NCI-H69 (cell line): ENCODE measurements around the gene PID1.

Experiments
- DNase-seq: peaks from one replicate; lab custom pipeline; 2025; lab: John Stamatoyannopoulos, UW

The PID1 gene

DNA sequence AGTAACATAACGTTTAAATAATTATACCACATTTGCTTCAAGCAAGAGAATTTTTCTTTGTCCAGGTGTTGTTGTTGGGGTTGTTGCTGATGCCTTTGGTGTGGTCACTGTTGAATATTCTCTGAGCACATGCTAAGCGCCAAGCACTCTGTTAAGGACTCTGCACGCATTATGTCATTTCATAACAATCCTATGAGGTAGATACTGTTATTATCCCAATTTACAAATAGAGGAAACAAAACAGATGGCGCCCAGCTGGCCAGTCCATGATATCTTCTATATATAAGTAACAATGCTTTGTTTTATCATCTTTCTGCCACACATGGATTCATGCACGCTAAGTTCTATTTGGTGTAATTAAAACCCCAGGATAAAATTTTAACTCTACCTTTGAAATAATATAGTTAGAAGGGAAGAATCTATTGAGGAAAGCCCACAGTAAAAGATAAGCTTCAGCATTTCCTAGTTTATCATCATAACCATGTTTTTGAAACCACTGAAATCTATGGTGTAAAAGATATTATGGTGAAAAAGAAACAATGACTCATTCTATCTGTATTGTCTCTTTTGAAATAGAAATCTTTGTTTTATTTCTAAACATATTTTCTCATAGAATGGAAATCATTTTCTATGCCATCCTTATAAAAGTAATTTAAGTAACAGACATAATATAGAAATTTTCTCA lies 199.7 kb downstream of the PID1 start:
- no peak for DNase-seq

DNA sequence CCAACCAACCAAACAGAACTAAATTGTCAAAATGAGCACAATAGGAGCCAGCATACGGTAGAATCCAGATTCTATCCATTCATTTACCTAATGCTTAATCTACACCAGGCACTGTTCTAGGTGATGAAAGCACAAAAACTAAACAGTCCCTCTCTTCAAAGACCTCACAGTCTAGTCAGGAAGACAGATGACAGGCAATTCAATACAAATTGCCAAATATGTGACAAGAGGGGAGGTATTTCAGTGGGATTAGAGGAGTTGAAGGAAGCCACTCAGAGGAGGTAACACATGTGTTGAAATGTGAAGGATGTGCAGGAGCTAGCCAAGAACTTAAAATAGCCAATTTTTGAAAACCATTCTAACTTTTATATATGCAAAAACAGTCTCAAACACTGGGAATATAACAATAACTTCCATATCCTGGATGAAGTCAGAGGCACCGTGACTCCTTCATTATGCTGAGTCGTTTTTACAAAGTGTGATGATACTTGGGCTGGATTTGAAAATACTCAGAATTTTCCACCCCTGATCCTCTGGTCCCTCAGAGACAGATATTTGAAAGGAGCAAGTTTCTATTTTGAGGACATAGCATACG lies 204.9 kb downstream of the PID1 start:
- DNase-seq: no peak

DNA sequence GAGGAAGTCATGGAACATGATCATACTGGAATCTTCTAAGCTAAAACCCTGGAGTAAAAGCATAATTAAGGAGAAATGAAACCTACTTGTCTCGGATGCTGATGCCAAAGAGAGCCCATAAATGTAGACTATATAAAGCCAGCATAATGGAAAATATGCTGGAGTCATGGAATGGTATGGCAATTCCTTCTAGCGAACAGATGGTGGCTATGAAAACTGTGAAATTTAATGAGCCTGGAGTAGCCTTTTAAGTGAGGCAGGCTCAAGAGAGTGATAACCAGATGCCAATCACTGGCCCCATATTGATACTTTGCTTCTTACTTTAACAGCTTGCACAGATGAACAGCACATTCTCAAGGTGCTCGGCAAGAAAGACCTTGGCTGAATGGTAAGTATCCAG lies 206.3 kb downstream of the PID1 start:
- DNase-seq: no peak

DNA sequence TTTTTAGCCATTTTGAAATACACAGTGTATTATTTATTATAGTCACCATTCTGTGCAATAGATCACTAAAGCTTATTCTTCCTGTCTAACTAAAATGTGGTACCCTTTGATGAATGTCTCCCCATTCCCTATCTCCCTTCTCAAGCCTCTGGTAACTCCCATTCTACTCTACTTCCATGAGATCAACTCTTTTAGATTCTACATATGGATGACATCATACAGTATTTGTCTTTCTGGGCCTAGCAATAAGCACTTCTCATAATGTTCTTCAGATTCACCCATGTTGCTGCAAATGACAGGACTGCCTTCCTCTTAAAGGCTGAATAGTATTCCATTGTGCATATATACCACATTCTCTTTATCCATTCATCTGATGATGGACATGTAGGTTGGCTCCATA lies 210.9 kb downstream of the PID1 start:
- no peak for DNase-seq

DNA sequence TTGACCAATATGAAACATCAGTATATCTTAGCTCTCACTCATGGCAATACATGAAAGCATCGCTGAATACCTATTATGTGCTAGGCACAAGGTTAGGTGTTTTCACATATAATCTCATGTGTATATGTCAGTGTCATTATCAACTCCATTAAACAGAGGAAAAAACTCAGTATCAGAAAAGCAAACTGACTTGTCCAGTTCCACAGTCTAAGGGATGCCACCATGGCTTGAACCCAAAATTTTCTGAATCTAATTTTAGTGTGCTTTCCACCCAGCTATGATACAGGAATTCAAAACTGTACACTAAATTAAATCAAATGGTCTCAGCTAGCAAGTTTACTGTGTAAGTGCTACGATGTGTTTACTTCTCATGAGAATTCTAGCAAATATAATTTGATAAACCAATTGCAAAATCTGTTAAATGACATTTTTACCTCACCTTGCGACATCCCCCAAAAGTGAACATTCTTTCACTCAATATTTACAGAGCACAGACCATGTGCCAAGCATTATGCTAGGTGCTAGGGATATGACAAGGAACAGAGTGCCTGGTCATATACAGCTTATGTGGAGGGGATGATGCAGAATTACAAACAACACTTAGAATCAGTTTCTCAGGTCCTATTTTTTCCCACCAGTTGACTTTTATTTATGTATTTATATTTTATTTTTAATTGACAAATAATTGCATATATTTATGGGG lies 211.6 kb downstream of the PID1 start:
- DNase-seq: no peak

DNA sequence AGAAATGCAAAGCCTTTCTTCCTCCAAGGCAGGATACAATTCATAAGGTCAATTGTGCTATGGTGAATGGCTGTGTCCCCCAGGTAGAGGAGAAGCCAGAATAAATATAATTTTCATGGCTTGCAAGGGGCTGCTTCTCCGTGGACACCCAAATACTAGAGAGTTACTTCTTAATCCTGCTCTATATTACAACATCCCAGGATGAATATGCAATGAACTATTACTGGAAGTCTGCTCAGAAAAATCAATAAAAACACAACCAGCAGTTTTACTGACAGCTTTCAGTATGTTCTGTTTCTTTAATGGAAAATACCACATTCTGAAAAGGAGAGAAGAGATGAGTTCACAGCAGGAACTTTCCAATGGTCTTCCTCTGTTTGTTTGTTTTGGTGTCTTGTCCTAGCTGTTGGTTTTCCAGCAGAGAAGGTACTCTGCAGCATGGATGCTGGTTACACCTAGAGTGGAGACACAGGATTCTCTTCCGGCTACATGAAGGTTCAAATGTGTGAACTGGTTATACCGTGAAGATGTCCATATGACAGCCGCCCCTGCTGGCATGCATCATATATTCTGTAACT lies 213.0 kb downstream of the PID1 start:
- DNase-seq: no peak

DNA sequence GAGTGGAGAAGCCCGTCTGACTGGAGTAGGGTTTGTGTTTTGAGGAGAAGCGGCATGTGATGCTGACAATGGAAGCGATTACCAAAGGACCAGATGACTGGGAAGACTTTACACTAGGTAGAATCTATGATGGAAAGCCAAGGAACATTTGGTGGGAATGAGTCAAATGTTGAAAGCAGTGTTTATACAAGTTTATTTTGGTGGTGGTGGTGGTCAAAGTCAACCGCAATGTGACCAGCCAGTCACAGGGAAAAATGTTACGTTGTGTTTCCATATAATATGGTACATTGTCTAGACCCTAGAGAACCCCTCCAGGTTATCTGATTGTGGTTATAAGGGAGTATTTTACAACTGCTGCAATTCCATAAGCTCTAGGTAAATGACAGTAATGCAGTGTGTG lies 216.8 kb downstream of the PID1 start:
- DNase-seq: no peak

DNA sequence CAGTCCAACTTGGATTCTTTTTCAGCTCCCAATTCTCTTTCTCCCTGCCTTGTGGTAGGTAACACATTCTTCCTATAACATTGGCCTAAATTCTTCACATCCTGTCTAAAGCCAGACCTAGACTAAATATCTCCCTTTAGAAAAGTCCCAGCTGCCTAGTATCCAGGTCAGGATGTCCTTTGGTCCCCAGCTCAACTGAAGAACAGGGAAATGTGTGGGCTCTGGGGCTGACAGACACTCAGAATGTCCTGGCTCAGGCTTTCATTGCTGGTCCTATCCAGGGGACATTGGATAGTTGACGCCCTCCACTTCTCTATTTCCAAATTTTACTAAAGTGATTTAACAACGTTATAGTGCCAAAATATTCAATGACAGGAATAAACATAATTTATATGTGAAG lies 219.3 kb downstream of the PID1 start:
- DNase-seq: no peak

DNA sequence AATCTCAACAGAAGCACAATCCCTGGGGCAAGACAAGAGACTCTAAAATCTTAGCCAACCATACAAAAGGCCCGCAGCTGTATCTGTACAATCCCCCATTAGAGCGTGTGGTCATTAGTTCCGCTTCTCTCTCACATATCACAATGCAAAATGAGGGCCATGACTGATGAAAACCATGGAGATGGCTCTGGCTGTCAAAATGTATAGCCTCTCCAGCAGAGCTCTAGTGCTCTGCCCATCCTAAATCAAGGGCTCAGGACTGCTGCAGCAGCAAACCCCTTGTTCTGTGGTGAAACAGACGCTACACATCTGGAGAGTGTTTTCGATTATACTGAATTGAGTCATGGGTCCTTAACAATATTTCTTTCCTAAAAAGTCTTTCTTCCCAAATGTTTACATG lies 221.0 kb downstream of the PID1 start:
- no peak for DNase-seq

DNA sequence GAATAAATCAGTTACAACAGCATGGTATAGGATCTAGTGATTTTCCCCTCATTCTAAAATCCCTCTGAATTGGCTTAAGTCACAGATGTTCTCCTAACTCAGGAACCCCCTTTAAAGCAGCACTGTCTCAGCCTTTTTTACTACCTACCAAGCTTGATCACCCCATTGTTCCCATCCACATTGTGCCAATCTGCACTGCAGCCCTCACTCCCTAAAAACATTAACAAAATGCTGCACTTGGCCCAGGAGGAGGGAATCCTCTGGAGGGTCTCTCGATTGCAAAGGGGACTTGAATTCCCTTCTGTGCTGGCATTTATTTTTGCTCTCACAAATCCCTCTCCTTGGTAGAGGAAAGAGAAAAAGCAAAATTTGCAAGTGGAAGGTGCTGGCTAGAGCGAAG lies 223.0 kb downstream of the PID1 start:
- no peak for DNase-seq

DNA sequence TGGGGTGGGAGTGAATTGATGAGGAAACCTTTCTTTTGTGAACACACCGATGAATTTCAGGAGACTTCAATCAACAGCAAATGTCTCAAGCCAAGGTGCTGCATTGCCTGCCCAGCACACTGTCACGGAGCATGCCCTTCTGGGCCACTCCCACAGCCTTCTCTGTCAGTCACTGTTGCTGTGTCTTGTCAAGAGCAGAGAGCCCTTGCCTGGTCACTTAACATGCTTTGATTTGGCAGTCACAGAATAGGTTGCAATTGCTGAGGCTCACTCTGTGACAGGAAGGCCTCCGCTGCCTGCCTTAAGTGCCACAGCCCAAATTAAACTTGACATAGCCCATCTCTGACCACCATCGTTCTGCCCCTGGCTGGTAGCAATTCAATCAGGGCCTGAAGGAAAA lies 225.4 kb downstream of the PID1 start:
- no peak for DNase-seq

DNA sequence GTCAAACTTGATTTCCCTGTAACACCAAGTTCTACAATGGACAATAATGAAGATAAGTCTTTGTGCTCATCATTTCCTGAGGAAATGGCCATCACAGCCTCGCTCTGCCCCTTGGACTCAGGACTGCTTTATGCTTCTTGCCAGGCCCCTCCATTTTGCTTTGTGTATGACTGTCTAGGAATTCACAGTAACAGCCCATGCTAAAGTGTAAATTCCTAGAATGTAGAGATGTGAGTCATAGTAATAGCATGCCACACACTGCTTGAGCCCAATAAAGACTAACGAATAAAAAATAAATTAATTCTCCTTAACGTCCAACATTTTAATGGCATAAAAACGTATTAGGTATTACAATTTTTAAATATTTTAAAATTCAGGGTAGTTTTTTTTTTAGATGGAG lies 226.5 kb downstream of the PID1 start:
- DNase-seq: no peak

DNA sequence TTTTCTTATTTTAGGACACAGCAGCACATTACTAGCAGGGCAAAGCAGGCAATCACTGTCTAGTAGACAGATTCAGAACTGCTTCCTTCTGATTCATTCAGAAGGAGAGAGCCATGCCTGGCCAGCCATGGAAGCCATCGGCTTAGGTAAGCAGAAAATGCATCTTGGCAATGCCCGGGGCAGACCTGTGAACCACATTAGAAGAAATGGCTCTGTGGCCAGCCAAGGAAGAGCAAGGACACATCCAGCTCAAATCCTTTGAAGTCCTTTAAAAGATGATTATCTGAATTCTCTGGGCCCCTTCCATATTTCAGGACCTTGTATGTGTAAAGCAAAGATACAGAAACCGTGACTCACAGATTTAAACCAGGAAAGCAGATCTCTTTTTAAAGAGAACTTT lies 227.4 kb downstream of the PID1 start:
- DNase-seq: no peak

DNA sequence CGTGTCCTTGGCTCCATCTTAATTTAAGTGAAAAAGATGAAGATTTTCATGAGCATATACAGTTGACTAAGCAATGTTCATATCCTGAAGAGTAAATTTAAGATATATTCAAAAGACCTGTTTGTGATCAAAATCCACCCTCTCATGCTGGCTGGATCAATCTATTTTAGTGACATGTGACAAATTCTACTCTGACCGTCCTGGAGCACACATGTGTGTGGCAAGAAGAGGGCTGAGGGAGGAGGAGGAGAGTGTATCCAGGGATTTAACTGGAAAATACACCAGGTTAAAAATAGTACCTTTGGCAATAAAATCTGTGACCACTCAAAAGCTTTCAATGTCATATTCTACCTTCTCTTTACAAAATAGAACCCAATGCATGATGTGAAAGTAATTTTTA lies 228.7 kb downstream of the PID1 start:
- DNase-seq: no peak

DNA sequence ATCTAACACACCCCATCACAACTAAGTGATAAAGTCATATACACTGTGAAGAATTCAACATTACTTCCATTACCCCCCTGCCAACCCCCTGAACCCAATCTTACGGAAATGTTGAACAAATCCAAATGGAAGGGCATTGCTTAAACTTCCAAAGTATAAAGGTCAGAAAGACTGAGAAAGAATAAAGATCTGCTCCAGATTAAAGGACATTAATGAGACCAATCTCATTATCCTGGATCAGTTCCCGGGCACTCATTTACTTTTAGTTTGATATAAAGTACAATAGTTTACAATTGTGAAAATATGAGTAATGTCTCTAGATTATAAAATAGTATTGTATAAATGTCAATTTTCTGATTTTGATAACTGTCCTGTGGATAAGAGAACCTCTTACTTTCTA lies 229.4 kb downstream of the PID1 start:
- DNase-seq: no peak

DNA sequence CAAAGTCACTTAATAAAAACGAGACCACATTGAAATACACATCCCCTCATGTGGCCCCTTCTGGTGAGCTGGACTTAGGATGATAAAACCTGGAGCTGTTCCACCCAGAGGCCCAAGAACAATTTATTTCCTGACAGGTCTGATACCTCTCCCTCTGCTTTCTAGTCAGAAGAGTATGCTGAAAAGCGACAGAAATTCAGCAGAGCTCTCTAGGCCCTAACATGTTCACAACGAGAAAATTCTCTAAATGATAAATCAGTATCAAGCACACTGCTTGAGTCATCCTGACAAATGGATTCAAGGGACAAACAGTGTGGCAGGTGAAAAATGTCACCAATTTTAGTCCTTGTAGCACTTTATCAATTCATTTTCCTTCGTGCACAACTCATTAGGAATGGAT lies 233.5 kb downstream of the PID1 start:
- no peak for DNase-seq

DNA sequence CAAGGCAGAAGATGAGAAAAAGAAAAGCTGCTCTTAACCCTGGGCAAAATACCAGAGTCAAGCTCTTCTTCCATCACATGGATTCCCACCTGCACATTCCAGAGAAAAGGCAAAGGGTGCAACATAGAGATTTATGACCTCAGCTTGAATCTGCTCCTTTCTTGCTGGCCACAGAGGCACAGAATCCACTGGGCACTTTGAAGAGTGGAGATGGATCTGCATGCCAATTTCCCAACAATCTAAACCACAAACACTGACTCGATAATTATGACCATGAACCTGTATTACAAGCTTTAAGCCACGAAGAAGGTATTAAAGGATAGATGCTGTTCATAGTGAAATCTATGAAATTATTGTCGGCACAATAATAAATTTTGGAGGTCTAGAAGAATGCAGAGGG lies 237.3 kb downstream of the PID1 start:
- DNase-seq: no peak

DNA sequence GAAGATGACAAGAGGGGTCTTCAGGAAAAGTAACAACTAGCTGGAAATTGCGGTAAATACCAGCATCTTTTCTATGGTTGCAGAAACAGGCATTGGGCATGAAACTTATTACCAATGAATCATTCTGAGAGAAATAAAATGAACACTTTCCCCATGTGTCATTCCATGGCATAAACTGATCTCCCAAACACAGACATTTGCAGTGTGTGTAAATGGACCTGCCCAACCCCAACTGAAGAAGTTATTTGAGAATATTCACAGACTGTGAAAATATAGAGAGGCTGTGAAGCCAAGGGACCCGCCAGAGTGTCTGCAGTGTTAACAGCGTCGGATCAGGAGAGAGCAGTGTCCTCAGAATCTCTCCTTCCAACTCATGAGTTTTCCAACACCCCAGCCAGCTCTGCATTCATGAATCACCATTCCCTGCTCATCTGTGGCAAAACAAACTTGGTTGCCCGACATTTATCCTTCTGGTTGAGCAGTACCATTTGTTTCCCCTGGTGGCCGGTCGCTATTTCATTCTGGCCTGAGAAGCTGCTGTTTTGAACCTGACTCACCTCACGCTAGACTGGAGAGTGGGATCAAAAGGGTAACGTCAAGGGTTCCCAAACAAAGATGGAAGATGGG lies 238.4 kb downstream of the PID1 start:
- no peak for DNase-seq

DNA sequence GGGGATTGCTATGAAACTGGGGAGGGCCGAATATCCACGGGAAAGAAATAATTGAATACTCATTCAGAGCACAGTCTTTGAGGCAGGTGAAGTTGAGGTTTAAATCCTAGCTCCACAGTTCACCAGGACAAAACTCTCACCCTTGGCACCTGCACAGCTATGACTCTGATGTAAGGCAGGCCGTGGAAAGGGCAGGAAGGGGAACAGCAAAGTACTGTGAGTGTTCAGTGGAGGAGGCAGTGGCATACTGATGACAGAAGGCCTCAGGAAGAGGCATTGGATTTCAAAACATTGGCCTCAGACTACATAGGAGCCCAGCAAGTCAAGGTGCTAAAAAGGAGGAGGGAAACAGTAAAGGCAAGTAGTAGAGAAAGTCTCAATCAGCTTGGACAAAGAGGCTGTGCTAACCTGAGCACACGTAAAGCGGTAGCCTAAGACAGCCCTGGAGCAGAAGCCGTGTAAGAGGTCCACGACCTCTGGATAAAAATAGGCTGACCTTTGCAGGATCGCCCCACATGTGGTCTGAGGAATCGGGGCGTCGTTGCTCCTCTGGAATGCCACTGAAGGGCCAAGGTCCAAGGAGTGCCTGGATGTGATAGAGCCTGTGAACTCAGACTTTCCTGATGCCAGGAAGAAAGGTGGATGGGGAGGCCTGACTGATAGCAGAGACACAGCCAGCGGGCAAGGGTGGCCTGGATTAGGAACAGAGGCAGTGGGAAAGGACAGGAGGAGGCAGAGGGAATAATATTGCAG lies 243.6 kb downstream of the PID1 start:
- no peak for DNase-seq

DNA sequence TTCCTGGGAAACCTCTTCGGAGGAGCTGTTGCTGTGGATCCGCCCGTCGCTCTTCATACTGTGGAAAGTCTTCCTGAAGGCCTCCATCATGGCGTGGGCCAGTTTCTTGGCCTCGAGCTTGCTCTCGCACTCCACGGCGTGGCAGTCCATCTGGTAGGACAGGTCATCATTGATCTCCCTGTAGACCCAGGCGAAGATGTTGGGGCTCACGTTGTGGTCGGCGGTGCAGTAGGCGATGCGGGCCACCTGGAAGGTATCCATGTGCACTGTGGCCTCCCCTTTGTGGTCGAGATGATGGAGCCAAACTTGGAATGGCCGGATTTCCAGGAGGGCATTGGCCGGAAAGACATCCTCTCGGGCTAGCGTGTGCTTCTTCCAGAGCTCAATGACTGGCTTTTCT lies 245.4 kb downstream of the PID1 start:
- DNase-seq: no peak

DNA sequence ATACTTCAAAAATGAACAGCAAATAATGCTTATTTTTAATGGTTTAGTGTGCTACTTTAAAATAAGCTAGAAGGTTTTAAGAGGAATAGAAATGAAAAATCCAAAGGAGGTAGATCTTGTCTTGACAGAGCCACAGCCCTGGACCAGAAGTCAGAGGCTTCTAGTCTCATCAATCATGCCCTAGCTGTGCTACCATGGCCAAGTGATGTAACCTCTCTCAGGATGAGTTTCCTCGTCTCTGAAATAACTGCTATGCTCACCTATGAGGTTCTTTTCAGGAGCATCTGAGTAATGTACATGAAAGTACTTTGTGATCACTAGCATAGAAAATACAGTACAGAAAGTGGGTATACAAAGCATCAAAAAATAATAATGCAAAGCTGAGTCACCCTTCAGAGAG lies 248.4 kb downstream of the PID1 start:
- DNase-seq: no peak

DNA sequence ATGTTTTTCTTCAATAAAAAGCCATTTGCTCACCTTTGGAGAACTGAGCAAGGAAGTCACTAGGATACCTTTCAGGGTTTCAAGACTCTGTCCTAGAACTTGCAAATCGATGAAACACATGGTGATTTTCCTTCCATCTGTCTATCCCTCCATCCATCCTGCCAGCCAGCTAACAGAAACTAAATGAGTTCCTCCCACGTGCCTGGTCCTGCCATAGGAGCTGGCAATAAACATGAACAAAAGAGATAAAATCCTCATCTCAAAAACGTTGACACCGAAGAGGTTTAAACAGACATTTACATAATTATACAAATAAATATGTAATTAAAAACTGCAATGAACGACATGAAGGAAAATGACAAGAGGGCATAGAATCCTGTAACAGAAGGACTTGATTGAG lies 249.0 kb downstream of the PID1 start:
- DNase-seq: no peak
